Endothelial cell of umbilical vein (primary cell): ENCODE measurements around the gene SCAPER. TPM values are rescaled to one million over a fixed set of nuclear protein-coding genes. Genes with fewer than 3 reads are reported as not detected.

ENCODE experiments used
- BruUV-seq: library from RNA; stranded (reverse); fragments of 400-500 nt; replicated peaks from 2 replicates; lab custom pipeline; 2021; lab: Mats Ljungman, UMichigan
- CTCF ChIA-PET: fragments of 300-600, 350-600 bp; sonication (Branson Sonifier 250); formaldehyde crosslinking; loops from one replicate; lab custom pipeline; 2021; ENCODE audit warnings: antibody characterized with exemption, inconsistent platforms; lab: Charles Lee
- POLR2A ChIA-PET: fragments of 300-600, 350-600 bp; sonication (Branson Sonifier 250); formaldehyde crosslinking; loops from one replicate; lab custom pipeline; 2021; ENCODE audit warnings: antibody characterized with exemption, inconsistent platforms; lab: Charles Lee
- DNase-seq: peaks from one replicate; pipeline ENCODE4 v3.0.0-alpha.2; 2011; ENCODE audit warnings: low read depth, low spot score
- FAIRE-seq: peaks from 2 replicates; lab custom pipeline; 2011; peaks lifted over from hg19 to GRCh38; lab: Jason Lieb, UNC
- H2AFZ ChIP-seq: 2 replicates; pipeline ENCODE4 v1.6.0; 2012; ENCODE audit warnings: low read depth, low read length, control low read depth, inconsistent platforms
- H3K27ac ChIP-seq: 2 replicates; pipeline ENCODE4 v1.5.1; 2011; ENCODE audit warnings: low read depth, mild to moderate bottlenecking, control low read depth, low read length, moderate library complexity; ENCODE audit not compliant: insufficient read depth
- H3K27me3 ChIP-seq, 2 experiments: 2 replicates each; pipeline versions ENCODE4 v1.6.0 to v1.6.1; 2011; ENCODE audit warnings: low read length in 2 of 2, mixed read lengths in 1 of 2; ENCODE audit not compliant: control insufficient read depth in 2 of 2, insufficient read depth in 2 of 2
- H3K36me3 ChIP-seq, 2 experiments: 2 replicates in 1 of 2; 3 replicates in 1 of 2; pipeline ENCODE4 v1.5.1; 2011; ENCODE audit warnings: low read length in 2 of 2, mild to moderate bottlenecking in 1 of 2, moderate library complexity in 1 of 2; ENCODE audit not compliant: control insufficient read depth in 2 of 2, insufficient read depth in 2 of 2; ENCODE audit errors: extremely low read depth in 1 of 2
- H3K4me1 ChIP-seq: 3 replicates; pipeline ENCODE4 v1.5.1; 2011; ENCODE audit warnings: mild to moderate bottlenecking, low read length; ENCODE audit not compliant: control insufficient read depth, insufficient read depth; ENCODE audit errors: extremely low read depth
- H3K4me2 ChIP-seq: 2 replicates; pipeline ENCODE4 v1.6.1; 2011; ENCODE audit warnings: low read length, control low read depth, mixed read lengths; ENCODE audit not compliant: insufficient read depth
- H3K4me3 ChIP-seq, 3 experiments: fragments of 200-600 bp in 1 of 3; sonication (generic), shearing (Covaris generic) in 1 of 3; replicated peaks in 1 of 3; 2 replicates each; pipeline ENCODE4 v1.5.1; 2011 to 2016; ENCODE audit warnings: control low read depth in 3 of 3, low read length in 3 of 3, mild to moderate bottlenecking in 2 of 3, inconsistent platforms in 1 of 3, low read depth in 1 of 3, moderate library complexity in 1 of 3; ENCODE audit not compliant: insufficient read depth in 1 of 3
- H3K79me2 ChIP-seq: 2 replicates; pipeline ENCODE4 v1.6.0; 2012; ENCODE audit warnings: low read length, inconsistent platforms; ENCODE audit not compliant: control insufficient read depth, insufficient read depth
- H3K9ac ChIP-seq: replicated peaks from 2 replicates; pipeline ENCODE3; 2011; ENCODE audit warnings: low read length, control low read depth; ENCODE audit not compliant: insufficient read depth; ENCODE audit errors: extremely low read depth
- H3K9me1 ChIP-seq: replicated peaks from 3 replicates; pipeline ENCODE4 v1.6.0; 2011; ENCODE audit warnings: mild to moderate bottlenecking, low read length; ENCODE audit not compliant: control insufficient read depth, insufficient read depth; ENCODE audit errors: extremely low read depth
- H3K9me3 ChIP-seq: replicated peaks from 2 replicates; pipeline ENCODE4 v1.5.1; 2012; ENCODE audit warnings: low read length, inconsistent platforms; ENCODE audit not compliant: control insufficient read depth, insufficient read depth
- H4K20me1 ChIP-seq: replicated peaks from 2 replicates; pipeline ENCODE3; 2011; ENCODE audit warnings: mild to moderate bottlenecking, low read length; ENCODE audit not compliant: control insufficient read depth, insufficient read depth; ENCODE audit errors: extremely low read depth
- CTCF ChIP-seq, 2 donors: IDR thresholded peaks; 1 replicate in 1 of 2; 2 replicates in 1 of 2; pipeline ENCODE4 v1.5.1; 2011; ENCODE audit warnings: low read length in 2 of 2, mild to moderate bottlenecking in 2 of 2, moderate library complexity in 2 of 2, control low read depth in 1 of 2, inconsistent platforms in 1 of 2, low read depth in 1 of 2; ENCODE audit not compliant: insufficient read depth in 1 of 2; ENCODE audit errors: extremely low read depth in 1 of 2
- EZH2 ChIP-seq: IDR thresholded peaks from 2 replicates; pipeline ENCODE4 v1.6.1; 2012; ENCODE audit warnings: borderline replicate concordance, low read depth, mild to moderate bottlenecking, moderate library complexity, low read length, inconsistent platforms; ENCODE audit not compliant: severe bottlenecking
- FOS ChIP-seq: IDR thresholded peaks from 2 replicates; pipeline ENCODE4 v1.6.1; 2011; ENCODE audit warnings: mild to moderate bottlenecking, low read length, moderate library complexity, borderline replicate concordance; ENCODE audit not compliant: insufficient read depth
- GATA2 ChIP-seq: IDR thresholded peaks from 2 replicates; pipeline ENCODE4 v1.7.0; 2011; ENCODE audit warnings: low read depth, mild to moderate bottlenecking, moderate library complexity, mixed read lengths, low read length; ENCODE audit not compliant: insufficient read length, insufficient read depth
- JUN ChIP-seq: IDR thresholded peaks from 2 replicates; pipeline ENCODE4 v1.6.1; 2011; ENCODE audit warnings: borderline replicate concordance, low read depth; ENCODE audit not compliant: insufficient read length, insufficient read depth
- MAX ChIP-seq: IDR thresholded peaks from 2 replicates; pipeline ENCODE4 v1.6.1; 2011; ENCODE audit not compliant: insufficient read depth, insufficient read length
- MYC ChIP-seq: IDR thresholded peaks from one replicate; pipeline ENCODE4 v1.6.1; 2011; ENCODE audit warnings: mild to moderate bottlenecking, low read depth, low read length
- POLR2A ChIP-seq: IDR thresholded peaks from 2 replicates; pipeline ENCODE4 v1.6.1; 2012; ENCODE audit warnings: low read depth, mild to moderate bottlenecking, control low read depth, low read length
- dilution Hi-C: fragments of 300-500 bp; cut with MboI; formaldehyde crosslinking; loops from one replicate; pipeline ENCODE4 v1.15.0; 2019; ENCODE audit warnings: low sequenced_read_pairs; ENCODE audit not compliant: extremely low pct_ligation_motif_present
- intact Hi-C: fragments of 100-400 bp; cut with micrococcal nuclease; formaldehyde crosslinking; loops from one replicate; pipeline ENCODE4 v1.10.0; 2022
- polyA plus RNA-seq, 4 experiments: library from polyadenylated mRNA; depleted of rRNA in 3 of 4; stranded (reverse) in 3 of 4; unstranded in 1 of 4; fragments of >200 nt; gene quantifications; 2 replicates each; pipeline versions ENCODE4 v1.2.1 to v1.2.3, GENCODE V29; 2011 to 2012; ENCODE audit warnings: missing spikeins in 1 of 4
- total RNA-seq: library from RNA; stranded (reverse); gene quantifications from 2 replicates; pipeline ENCODE4 v1.2.3, GENCODE V29; 2021

SCAPER gene
- total and polyA plus RNA-seq, 2 donors (not counting 3 experiments of a cell fraction or from before 2014, with no cell fraction given) = 2.7 to 12.7 TPM

GRCh38 chr15:76776480-76776879 lies 128.7 kb downstream of the SCAPER start:
- Histone ChIP-seq H3K9ac (no peak overlapping the region), H2AFZ (no peak overlapping the region), H3K27me3 (no peaks in the 10 kb centered on the region), H3K79me2 (no peaks in the 10 kb centered on the region), H3K27ac (no peak overlapping the region), H3K4me3 (no peak overlapping the region), H3K4me2 (no peak overlapping the region), H3K36me3 (no peaks in the 10 kb centered on the region), H3K4me1 (no peaks in the 10 kb centered on the region), H4K20me1 (no peaks in the 10 kb centered on the region), H3K9me3 (no peaks in the 10 kb centered on the region), H3K9me1 (no peaks in the 10 kb centered on the region)
- FAIRE-seq (no peak), DNase-seq (no peak)
- BruUV-seq = no TSS peak
- intact Hi-C loops = no loop called here
- TF ChIP-seq MYC (no peak), CTCF (IDR thresholded peaks at IDR 0.05; ENCODE audit: extremely low read depth in 1 of 2, insufficient read depth in 1 of 2, low read depth in 1 of 2, low read length in 2 of 2) (no peak), JUN (no peak), EZH2 (no peak), POLR2A (no peak), GATA2 (no peak), MAX (no peak), FOS (no peak)
- dilution Hi-C loops = no loop called here
- ChIA-PET CTCF (no interaction called here), POLR2A (no interaction called here)
